ENCODE results near the gene PTPRG.

- no peak for TF ChIP-seq POLR2A (IDR thresholded peaks at IDR 0.05; ENCODE audit: low read depth, low read length)
- TF ChIP-seq, protein P1, sequence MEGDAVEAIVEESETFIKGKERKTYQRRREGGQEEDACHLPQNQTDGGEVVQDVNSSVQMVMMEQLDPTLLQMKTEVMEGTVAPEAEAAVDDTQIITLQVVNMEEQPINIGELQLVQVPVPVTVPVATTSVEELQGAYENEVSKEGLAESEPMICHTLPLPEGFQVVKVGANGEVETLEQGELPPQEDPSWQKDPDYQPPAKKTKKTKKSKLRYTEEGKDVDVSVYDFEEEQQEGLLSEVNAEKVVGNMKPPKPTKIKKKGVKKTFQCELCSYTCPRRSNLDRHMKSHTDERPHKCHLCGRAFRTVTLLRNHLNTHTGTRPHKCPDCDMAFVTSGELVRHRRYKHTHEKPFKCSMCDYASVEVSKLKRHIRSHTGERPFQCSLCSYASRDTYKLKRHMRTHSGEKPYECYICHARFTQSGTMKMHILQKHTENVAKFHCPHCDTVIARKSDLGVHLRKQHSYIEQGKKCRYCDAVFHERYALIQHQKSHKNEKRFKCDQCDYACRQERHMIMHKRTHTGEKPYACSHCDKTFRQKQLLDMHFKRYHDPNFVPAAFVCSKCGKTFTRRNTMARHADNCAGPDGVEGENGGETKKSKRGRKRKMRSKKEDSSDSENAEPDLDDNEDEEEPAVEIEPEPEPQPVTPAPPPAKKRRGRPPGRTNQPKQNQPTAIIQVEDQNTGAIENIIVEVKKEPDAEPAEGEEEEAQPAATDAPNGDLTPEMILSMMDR (IDR thresholded peaks at IDR 0.05; ENCODE audit: extremely low read depth in 1 of 2, insufficient read depth in 1 of 2, low read depth in 1 of 2, low read length in 2 of 2), result no peak
- no peak for TF ChIP-seq MYC (IDR thresholded peaks at IDR 0.05; ENCODE audit: low read depth, low read length)
- TF ChIP-seq POLR2AphosphoS5 (IDR thresholded peaks at IDR 0.05; ENCODE audit: insufficient read depth, low read depth, low read length), result no peak
Measured at GRCh38 chr3:61848885-61849284, 287.5 kb downstream of the PTPRG start.
